GM19043 (cell line): ENCODE data around the gene HTR1E.
A peak's percentile ranks its signal among the peaks of the same experiment; 100 is the strongest.
"Not testable (repeated sequence)": the region's sequence is repeated elsewhere in the genome, so short reads cannot be mapped to it uniquely, and the experiment has no call there.

Experiments used
- ATAC-seq: cut with Tn5 transposase; IDR thresholded peaks from one replicate; pipeline ENCODE4 v1.9.1; 2021; ENCODE audit warnings: low read depth; ENCODE audit not compliant: unreplicated experiment

The HTR1E gene

GRCh38 chr6:86937219-86938079, at the start of gene HTR1E:
Gene HTR1E, plus strand, starts transcription at chr6:86937528. Its CDS starts 77,807 bp downstream, at chr6:87015335.
- peak; percentile 61 for ATAC-seq

GRCh38 chr6:86888301-86888700, 49.0 kb upstream of the HTR1E start:
- no peak for ATAC-seq

- not testable (repeated sequence) for ATAC-seq
These were observed 40.1 kb upstream of the HTR1E start for GRCh38 chr6:86897265-86897664.

- ATAC-seq, result no peak
These were observed 23.5 kb upstream of the HTR1E start for GRCh38 chr6:86913795-86914194.

- ATAC-seq, result no peak
These were observed 20.9 kb upstream of the HTR1E start for GRCh38 chr6:86916393-86916792.

GRCh38 chr6:86927138-86927537, 10.2 kb upstream of the HTR1E start:
- not testable (repeated sequence) for ATAC-seq

- ATAC-seq, result not testable (repeated sequence)
These were observed 9.5 kb upstream of the HTR1E start for GRCh38 chr6:86927859-86928258.

- no peak for ATAC-seq
These were observed 3.0 kb upstream of the HTR1E start for GRCh38 chr6:86934365-86934764.

GRCh38 chr6:86936834-86937218, 502 bp upstream of the HTR1E start:
- ATAC-seq, result no peak

- ATAC-seq, result no peak
These were observed 1.5 kb downstream of the HTR1E start for GRCh38 chr6:86938814-86939213.

- ATAC-seq, result no peak
These were observed 4.1 kb downstream of the HTR1E start for GRCh38 chr6:86941461-86941860.

GRCh38 chr6:86942769-86943516, 5.6 kb downstream of the HTR1E start:
- ATAC-seq, result no peak

- no peak for ATAC-seq
These were observed 6.6 kb downstream of the HTR1E start for GRCh38 chr6:86943819-86944407.

GRCh38 chr6:86949771-86950170, 12.4 kb downstream of the HTR1E start:
- ATAC-seq, result no peak

GRCh38 chr6:86952991-86953390, 15.7 kb downstream of the HTR1E start:
- ATAC-seq, result no peak

- ATAC-seq, result no peak
These were observed 22.3 kb downstream of the HTR1E start for GRCh38 chr6:86959656-86960055.

GRCh38 chr6:86961455-86962200, 24.3 kb downstream of the HTR1E start:
- no peak for ATAC-seq

- no peak for ATAC-seq
These were observed 26.0 kb downstream of the HTR1E start for GRCh38 chr6:86963352-86963751.

GRCh38 chr6:86964029-86964579, 26.8 kb downstream of the HTR1E start:
- ATAC-seq, result no peak

GRCh38 chr6:86966271-86966670, 28.9 kb downstream of the HTR1E start:
- no peak for ATAC-seq
